NT2/D1 (cell line): ENCODE measurements around the gene ID2.

Experiments
- SUZ12 ChIP-seq: IDR thresholded peaks from 2 replicates; pipeline ENCODE4 v1.6.1; 2011; ENCODE audit not compliant: insufficient read length, insufficient read depth; ENCODE audit errors: extremely low read depth
- YY1 ChIP-seq: IDR thresholded peaks from 2 replicates; pipeline ENCODE4 v1.6.1; 2011; ENCODE audit not compliant: insufficient read length, insufficient read depth

DNA sequence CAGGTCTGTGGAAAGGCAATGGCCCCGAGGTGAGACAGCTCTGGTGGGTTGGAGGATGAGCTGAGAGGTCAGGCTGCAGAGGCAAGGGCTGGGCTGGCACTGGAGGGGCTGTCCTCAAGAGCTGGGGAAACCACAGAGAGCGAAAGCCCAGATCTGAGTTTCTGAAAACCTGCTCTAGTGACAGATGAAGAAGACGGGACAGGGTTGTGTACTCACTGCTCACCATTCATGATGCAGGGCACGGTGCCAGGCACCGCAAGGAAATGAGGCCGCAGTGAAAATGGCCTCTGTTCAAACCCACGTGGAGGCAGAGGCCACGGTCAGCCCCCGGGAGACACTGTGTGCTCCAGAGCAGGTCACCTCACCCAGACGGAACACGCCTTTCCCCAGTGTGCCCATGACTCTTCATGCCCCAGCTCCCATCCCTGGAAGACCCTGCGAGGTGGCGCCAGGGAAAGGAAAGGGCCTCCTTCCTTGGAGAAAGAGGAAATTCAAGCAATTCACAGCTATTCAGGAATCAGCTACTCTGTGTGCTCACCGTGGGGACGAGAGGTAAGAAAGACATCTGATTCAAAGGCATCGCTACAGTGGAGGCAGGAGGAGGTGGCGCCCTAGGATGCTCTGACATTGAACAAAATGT lies 24.3 kb upstream of the ID2 start:
- no peak for TF ChIP-seq SUZ12
- TF ChIP-seq YY1, result no peak
